IMR-90 (cell line): ENCODE data around the gene PCDHA1.

Experiments used
- BHLHE40 ChIP-seq: fragments of 150-350 bp; IDR thresholded peaks from 2 replicates; pipeline ENCODE4 v1.6.1; 2016; ENCODE audit warnings: mild to moderate bottlenecking, low read depth, low read length
- CEBPB ChIP-seq: IDR thresholded peaks from 2 replicates; pipeline ENCODE4 v1.6.1; 2012; ENCODE audit warnings: low read depth, low read length, improper control_type of control experiment
- MAFK ChIP-seq: IDR thresholded peaks from 2 replicates; pipeline ENCODE4 v1.6.1; 2012; ENCODE audit warnings: low read depth, low read length, improper control_type of control experiment
- RFX5 ChIP-seq: IDR thresholded peaks from 2 replicates; pipeline ENCODE4 v1.8.0; 2012; ENCODE audit warnings: low read depth, mild to moderate bottlenecking, low read length, moderate library complexity
- SMC3 ChIP-seq: fragments of 150-350 bp; IDR thresholded peaks from 2 replicates; pipeline ENCODE4 v1.6.1; 2016; ENCODE audit warnings: low read depth, mild to moderate bottlenecking, antibody characterized with exemption, low read length, moderate library complexity
- TF ChIP-seq, protein P1 (sequence below): conservative IDR thresholded peaks from 2 replicates; pipeline ENCODE4 v1.5.1; 2012; ENCODE audit warnings: mild to moderate bottlenecking, low read depth, low read length, improper control_type of control experiment
- TF ChIP-seq, protein P2 (sequence below): fragments of 150-350 bp; IDR thresholded peaks from 2 replicates; pipeline ENCODE4 v1.6.1; 2017; ENCODE audit warnings: mild to moderate bottlenecking, antibody characterized with exemption, low read length, low read depth

DNA sequence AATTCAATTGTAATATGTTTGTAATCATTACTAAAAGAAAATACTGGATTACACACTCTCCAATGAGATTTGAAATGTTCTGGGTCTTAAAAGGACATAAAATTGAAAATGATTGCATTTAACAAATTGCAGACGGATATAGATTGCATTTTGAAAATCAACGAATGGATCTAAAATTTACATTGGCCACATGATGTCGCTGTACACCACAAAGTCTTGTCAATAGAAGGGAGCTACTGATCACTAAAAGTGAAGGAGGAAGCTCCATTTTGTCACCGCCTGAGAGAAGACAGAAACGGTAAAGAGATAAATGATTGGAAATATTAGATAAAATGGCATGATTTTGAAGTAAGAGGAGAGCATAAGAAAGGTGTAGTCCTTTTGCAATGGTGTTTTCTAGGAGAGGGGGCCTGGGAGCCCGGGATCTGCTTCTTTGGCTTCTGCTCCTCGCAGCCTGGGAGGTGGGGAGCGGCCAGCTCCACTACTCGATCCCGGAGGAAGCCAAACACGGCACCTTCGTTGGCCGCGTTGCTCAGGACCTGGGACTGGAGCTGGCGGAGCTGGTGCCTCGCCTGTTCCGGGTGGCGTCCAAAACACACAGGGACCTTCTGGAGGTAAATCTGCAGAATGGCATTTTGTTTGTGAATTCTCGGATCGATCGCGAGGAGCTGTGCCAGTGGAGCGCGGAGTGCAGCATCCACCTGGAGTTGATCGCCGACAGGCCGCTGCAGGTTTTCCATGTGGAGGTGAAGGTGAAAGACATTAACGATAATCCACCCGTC is at the start of gene PCDHA1:
- TF ChIP-seq SMC3: no peak
- TF ChIP-seq, protein P1, sequence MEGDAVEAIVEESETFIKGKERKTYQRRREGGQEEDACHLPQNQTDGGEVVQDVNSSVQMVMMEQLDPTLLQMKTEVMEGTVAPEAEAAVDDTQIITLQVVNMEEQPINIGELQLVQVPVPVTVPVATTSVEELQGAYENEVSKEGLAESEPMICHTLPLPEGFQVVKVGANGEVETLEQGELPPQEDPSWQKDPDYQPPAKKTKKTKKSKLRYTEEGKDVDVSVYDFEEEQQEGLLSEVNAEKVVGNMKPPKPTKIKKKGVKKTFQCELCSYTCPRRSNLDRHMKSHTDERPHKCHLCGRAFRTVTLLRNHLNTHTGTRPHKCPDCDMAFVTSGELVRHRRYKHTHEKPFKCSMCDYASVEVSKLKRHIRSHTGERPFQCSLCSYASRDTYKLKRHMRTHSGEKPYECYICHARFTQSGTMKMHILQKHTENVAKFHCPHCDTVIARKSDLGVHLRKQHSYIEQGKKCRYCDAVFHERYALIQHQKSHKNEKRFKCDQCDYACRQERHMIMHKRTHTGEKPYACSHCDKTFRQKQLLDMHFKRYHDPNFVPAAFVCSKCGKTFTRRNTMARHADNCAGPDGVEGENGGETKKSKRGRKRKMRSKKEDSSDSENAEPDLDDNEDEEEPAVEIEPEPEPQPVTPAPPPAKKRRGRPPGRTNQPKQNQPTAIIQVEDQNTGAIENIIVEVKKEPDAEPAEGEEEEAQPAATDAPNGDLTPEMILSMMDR: no peak
- TF ChIP-seq RFX5: no peak
- no peak for TF ChIP-seq BHLHE40
- TF ChIP-seq CEBPB: no peak
- TF ChIP-seq, protein P2, sequence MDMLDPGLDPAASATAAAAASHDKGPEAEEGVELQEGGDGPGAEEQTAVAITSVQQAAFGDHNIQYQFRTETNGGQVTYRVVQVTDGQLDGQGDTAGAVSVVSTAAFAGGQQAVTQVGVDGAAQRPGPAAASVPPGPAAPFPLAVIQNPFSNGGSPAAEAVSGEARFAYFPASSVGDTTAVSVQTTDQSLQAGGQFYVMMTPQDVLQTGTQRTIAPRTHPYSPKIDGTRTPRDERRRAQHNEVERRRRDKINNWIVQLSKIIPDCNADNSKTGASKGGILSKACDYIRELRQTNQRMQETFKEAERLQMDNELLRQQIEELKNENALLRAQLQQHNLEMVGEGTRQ: no peak
- no peak for TF ChIP-seq MAFK
